GM12892 (cell line): ENCODE measurements around the gene A2ML1.

Experiments
- POLR2A ChIP-seq: IDR thresholded peaks from 2 replicates; pipeline ENCODE4 v1.6.1; 2011; ENCODE audit warnings: low read depth, low read length, control low read depth
- POLR2AphosphoS5 ChIP-seq: IDR thresholded peaks from 2 replicates; pipeline ENCODE4 v1.6.1; 2011; ENCODE audit warnings: low read depth, low read length, control low read depth

GRCh38 chr12:8821591-8821990, 830 bp upstream of the A2ML1 start:
- no peak for TF ChIP-seq POLR2A
- no peak for TF ChIP-seq POLR2AphosphoS5
